GM21723 (cell line): ENCODE results near the gene INTS15.
"Not testable (repeated sequence)": the region's sequence is repeated elsewhere in the genome, so short reads cannot be mapped to it uniquely, and the experiment has no call there.

Experiments used
- ATAC-seq: cut with Tn5 transposase; IDR thresholded peaks from one replicate; pipeline ENCODE4 v1.9.1; 2021; ENCODE audit warnings: mild to moderate bottlenecking, moderate library complexity; ENCODE audit not compliant: unreplicated experiment

INTS15 gene

GRCh38 chr7:6616854-6617643 is 27.2 kb downstream of the INTS15 start:
- ATAC-seq = no peak

GRCh38 chr7:6618621-6619020 is 28.8 kb downstream of the INTS15 start:
- no peak for ATAC-seq

- ATAC-seq = no peak
Measured at GRCh38 chr7:6619961-6620360, 30.1 kb downstream of the INTS15 start.

GRCh38 chr7:6621195-6622133 is 31.6 kb downstream of the INTS15 start:
- ATAC-seq = no peak

GRCh38 chr7:6622134-6622710 is 32.4 kb downstream of the INTS15 start:
- no peak for ATAC-seq

- ATAC-seq = no peak
Measured at GRCh38 chr7:6623589-6624245, 33.9 kb downstream of the INTS15 start.

- ATAC-seq = no peak
Measured at GRCh38 chr7:6624246-6624611, 34.4 kb downstream of the INTS15 start.

- ATAC-seq = no peak
Measured at GRCh38 chr7:6628045-6628444, 38.2 kb downstream of the INTS15 start.

- no peak for ATAC-seq
Measured at GRCh38 chr7:6630007-6630849, 40.4 kb downstream of the INTS15 start.

GRCh38 chr7:6631605-6632004 is 41.8 kb downstream of the INTS15 start:
- no peak for ATAC-seq

GRCh38 chr7:6634021-6634420 is 44.2 kb downstream of the INTS15 start:
- no peak for ATAC-seq

GRCh38 chr7:6634971-6635370 is 45.1 kb downstream of the INTS15 start:
- ATAC-seq = not testable (repeated sequence)

GRCh38 chr7:6636741-6637543 is 47.1 kb downstream of the INTS15 start, which contains the start of gene ZNF316:
ZNF316 (plus strand) TSS chr7:6637318; CDS start chr7:6642410, 5,092 bp downstream.
- ATAC-seq = peak; percentile 78

GRCh38 chr7:6637544-6638229 is 47.9 kb downstream of the INTS15 start:
- ATAC-seq = peak; percentile 80

GRCh38 chr7:6639032-6639431 is 49.2 kb downstream of the INTS15 start:
- no peak for ATAC-seq

- ATAC-seq = no peak
Measured at GRCh38 chr7:6639627-6640026, 49.8 kb downstream of the INTS15 start.

- ATAC-seq = no peak
Measured at GRCh38 chr7:6640246-6640721, 50.5 kb downstream of the INTS15 start.

GRCh38 chr7:6641305-6642035 is 51.6 kb downstream of the INTS15 start:
- no peak for ATAC-seq
